Smooth muscle cell (in vitro differentiated cells): ENCODE measurements around the gene MYO1E. TPM values are rescaled to one million over a fixed set of nuclear protein-coding genes. Genes with fewer than 3 reads are reported as not detected.

Experiments
- DNase-seq: peaks from one replicate; lab custom pipeline; 2025; ENCODE audit not compliant: unreplicated experiment; lab: John Stamatoyannopoulos, UW
- H2AFZ ChIP-seq: fragments of 200-600 bp; sonication (generic); 2 replicates; pipeline ENCODE4 v1.6.0; 2016; ENCODE audit warnings: antibody characterized with exemption, low read depth, mild to moderate bottlenecking
- H3F3A ChIP-seq: fragments of 200-600 bp; sonication (generic); 2 replicates; pipeline ENCODE4 v1.6.0; 2017; ENCODE audit warnings: antibody characterized with exemption, low read depth
- H3K27ac ChIP-seq: fragments of 200-600 bp; sonication (generic); 2 replicates; pipeline ENCODE4 v1.5.1; 2016; ENCODE audit warnings: low read depth, mild to moderate bottlenecking
- H3K27me3 ChIP-seq: fragments of 200-600 bp; sonication (generic); 2 replicates; pipeline ENCODE4 v1.6.1; 2016; ENCODE audit warnings: low read depth, mild to moderate bottlenecking
- H3K36me3 ChIP-seq: fragments of 200-600 bp; sonication (generic); 2 replicates; pipeline ENCODE4 v1.5.1; 2016; ENCODE audit warnings: low read depth
- H3K4me1 ChIP-seq: fragments of 200-600 bp; sonication (generic); 2 replicates; pipeline ENCODE4 v1.5.1; 2016; ENCODE audit warnings: low read depth
- H3K4me2 ChIP-seq: fragments of 200-600 bp; sonication (generic); 2 replicates; pipeline ENCODE4 v1.6.0; 2016; ENCODE audit warnings: mild to moderate bottlenecking
- H3K4me3 ChIP-seq: fragments of 200-600 bp; sonication (generic); 2 replicates; pipeline ENCODE4 v1.5.1; 2016; ENCODE audit warnings: mild to moderate bottlenecking
- H3K79me2 ChIP-seq: fragments of 200-600 bp; sonication (generic); 2 replicates; pipeline ENCODE4 v1.6.0; 2016; ENCODE audit warnings: low read depth, mild to moderate bottlenecking
- H3K9ac ChIP-seq: fragments of 200-600 bp; sonication (generic); 2 replicates; pipeline ENCODE4 v1.6.0; 2016; ENCODE audit warnings: low read depth
- H3K9me3 ChIP-seq: fragments of 200-600 bp; sonication (generic); replicated peaks from 2 replicates; pipeline ENCODE4 v1.5.1; 2016; ENCODE audit warnings: low read depth
- H4K20me1 ChIP-seq: fragments of 200-600 bp; sonication (generic); 2 replicates; pipeline ENCODE4 v1.6.0; 2016; ENCODE audit warnings: low read depth
- WGBS: methylation state at CpG from one replicate; pipeline ENCODE4 v1.1.7; 2016; ENCODE audit warnings: low lambda C conversion rate; 5-methylcytosine and 5-hydroxymethylcytosine counted together
- polyA plus RNA-seq: library from polyadenylated mRNA; unstranded; fragments of >200 nt; fragmentation: Nextera tagmentation; extraction: Ambion mirVana; gene quantifications from 2 replicates; pipeline ENCODE4 v1.2.1, GENCODE V29; 2016
- total RNA-seq: library from RNA; depleted of rRNA; stranded (reverse); fragments of >200 nt; gene quantifications from 2 replicates; pipeline ENCODE4 v1.2.3, GENCODE V29; 2014
- TF ChIP-seq, protein P1 (sequence below): fragments of 200-600 bp; sonication (generic); IDR thresholded peaks from 2 replicates; pipeline ENCODE4 v1.5.1; 2017; ENCODE audit warnings: borderline replicate concordance, mild to moderate bottlenecking, antibody characterized with exemption; ENCODE audit not compliant: insufficient read depth, poor library complexity, severe bottlenecking

The MYO1E gene
- total and polyA plus RNA-seq, 2 experiments from 2014 or later = 50.0 to 54.5 TPM

DNA sequence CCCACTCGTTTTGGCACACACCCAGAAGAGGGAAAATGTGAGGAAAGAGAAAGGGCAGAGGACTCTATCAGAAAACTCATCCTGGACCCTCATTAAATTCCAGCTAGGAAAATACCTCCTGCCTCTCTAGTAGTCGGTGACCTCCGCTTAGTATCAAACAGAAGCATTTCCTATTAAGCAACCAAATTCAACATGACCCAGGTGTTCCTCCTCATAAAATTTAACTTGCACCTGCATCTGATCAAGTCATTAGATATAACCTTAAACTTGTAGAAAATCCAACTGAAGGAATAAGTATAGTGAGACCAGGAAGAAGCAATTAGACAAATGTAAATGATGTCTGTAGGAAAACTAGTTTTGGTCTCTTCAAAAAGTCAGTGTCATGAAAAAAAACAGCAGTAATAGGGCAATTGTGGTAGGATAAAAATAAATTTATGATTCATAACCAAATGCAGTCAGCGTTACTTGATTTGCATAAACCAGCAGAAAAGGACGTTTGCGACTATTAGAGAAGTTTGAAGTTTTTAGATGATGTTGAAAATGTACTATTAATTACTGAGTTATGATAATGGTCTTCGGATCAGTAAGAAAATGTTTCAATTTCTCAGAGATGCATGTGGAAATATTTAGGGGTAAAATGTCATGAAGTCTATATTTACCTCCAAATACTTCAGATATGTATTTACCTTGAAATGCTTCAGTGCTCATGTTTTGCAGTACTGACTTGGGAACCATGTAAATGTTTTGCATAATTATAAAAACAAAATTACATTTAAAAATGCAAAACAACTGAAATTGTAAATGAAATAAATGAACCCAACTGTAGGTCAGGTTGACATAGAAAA lies 121.4 kb downstream of the MYO1E start:
- Histone ChIP-seq H4K20me1 (peaks cover 11% of the 10 kb centered on the region), H3K9me3 (no peaks in the 10 kb centered on the region), H3K36me3 (peaks cover 6% of the 10 kb centered on the region), H3K4me2 (no peak overlapping the region), H2AFZ (no peak overlapping the region), H3F3A (no peaks in the 10 kb centered on the region), H3K27ac (no peak overlapping the region), H3K4me3 (no peak overlapping the region), H3K27me3 (no peaks in the 10 kb centered on the region), H3K4me1 (no peaks in the 10 kb centered on the region), H3K79me2 (no peaks in the 10 kb centered on the region), H3K9ac (no peak overlapping the region)
- 83% methylated on average over 7 of the region's 7 CpGs for WGBS
- DNase-seq = no peak
- TF ChIP-seq, protein P1, sequence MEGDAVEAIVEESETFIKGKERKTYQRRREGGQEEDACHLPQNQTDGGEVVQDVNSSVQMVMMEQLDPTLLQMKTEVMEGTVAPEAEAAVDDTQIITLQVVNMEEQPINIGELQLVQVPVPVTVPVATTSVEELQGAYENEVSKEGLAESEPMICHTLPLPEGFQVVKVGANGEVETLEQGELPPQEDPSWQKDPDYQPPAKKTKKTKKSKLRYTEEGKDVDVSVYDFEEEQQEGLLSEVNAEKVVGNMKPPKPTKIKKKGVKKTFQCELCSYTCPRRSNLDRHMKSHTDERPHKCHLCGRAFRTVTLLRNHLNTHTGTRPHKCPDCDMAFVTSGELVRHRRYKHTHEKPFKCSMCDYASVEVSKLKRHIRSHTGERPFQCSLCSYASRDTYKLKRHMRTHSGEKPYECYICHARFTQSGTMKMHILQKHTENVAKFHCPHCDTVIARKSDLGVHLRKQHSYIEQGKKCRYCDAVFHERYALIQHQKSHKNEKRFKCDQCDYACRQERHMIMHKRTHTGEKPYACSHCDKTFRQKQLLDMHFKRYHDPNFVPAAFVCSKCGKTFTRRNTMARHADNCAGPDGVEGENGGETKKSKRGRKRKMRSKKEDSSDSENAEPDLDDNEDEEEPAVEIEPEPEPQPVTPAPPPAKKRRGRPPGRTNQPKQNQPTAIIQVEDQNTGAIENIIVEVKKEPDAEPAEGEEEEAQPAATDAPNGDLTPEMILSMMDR = no peak

- Histone ChIP-seq H2AFZ (no peak overlapping the region), H3K79me2 (no peaks in the 10 kb centered on the region), H3K27ac (no peak overlapping the region)
These were observed 122.4 kb downstream of the MYO1E start for GRCh38 chr15:59250249-59250648.

DNA sequence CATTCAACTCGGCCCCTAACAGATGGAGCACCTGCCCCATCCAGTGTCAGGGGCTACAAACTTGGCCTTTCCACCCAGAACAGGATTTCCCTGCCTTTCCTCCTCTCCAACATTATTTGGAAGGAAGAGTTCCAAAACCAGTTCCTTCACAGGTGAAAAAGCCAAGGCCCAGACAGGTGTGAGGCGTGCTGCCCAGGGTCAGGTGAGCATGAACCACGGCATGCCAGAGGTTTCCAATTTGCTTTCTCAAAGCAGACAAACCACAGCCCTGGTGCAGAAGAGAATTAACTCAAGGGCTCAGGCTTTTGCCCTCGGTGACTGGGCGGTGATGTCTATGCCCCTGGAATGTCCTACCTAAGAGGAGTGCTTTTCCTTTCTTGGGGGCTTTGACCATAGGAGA lies 122.9 kb downstream of the MYO1E start:
- Histone ChIP-seq H3K9ac (no peak overlapping the region), H3K27ac (no peak overlapping the region), H3K79me2 (no peaks in the 10 kb centered on the region), H3K9me3 (no peaks in the 10 kb centered on the region), H3K4me2 (no peak overlapping the region), H3K36me3 (peaks cover 4% of the 10 kb centered on the region), H3F3A (no peaks in the 10 kb centered on the region), H3K27me3 (no peaks in the 10 kb centered on the region), H3K4me3 (no peak overlapping the region), H3K4me1 (no peaks in the 10 kb centered on the region), H2AFZ (no peak overlapping the region), H4K20me1 (peaks cover 15% of the 10 kb centered on the region)
- DNase-seq = no peak
- TF ChIP-seq, protein P1 = no peak
- 80% methylated on average over 5 of the region's 5 CpGs for WGBS

More at GRCh38 chr15:59250249-59250648, 122.4 kb downstream of the MYO1E start:
- H3K4me2 ChIP-seq = no peak overlapping the region
- TF ChIP-seq, protein P1 = no peak
- no peak overlapping the region for H3K9ac ChIP-seq
- H3K4me1 ChIP-seq = no peaks in the 10 kb centered on the region
- H3K27me3 ChIP-seq = no peaks in the 10 kb centered on the region
- H3K36me3 ChIP-seq = peaks cover 6% of the 10 kb centered on the region
- H3F3A ChIP-seq = no peaks in the 10 kb centered on the region
- no peaks in the 10 kb centered on the region for H3K9me3 ChIP-seq
- peaks cover 11% of the 10 kb centered on the region for H4K20me1 ChIP-seq
- no peak overlapping the region for H3K4me3 ChIP-seq
- 93% methylated on average over 13 of the region's 13 CpGs for WGBS
- DNase-seq = no peak
